ENCODE data around the gene UBE2U. TPM values are rescaled to one million over a fixed set of nuclear protein-coding genes. Genes with fewer than 3 reads are reported as not detected.

Gene UBE2U
- total and polyA plus RNA-seq, 2 of the 4 experiments (the other 2 are of a cell fraction): not detected

- ATAC-seq (ENCODE audit: low read depth): peak; percentile 73
- BruUV-seq (replicated peaks): no TSS peak
- ChIA-PET CTCF (interaction anchor here (0.6 to 1.1 kb wide), 11 partner anchors 9 to 572 kb away, joined by 3 to 6 read pairs (median 3); no protein-coding TSS in a partner anchor), POLR2A (ENCODE audit: unreplicated experiment) (interaction anchor here (0.6 to 0.7 kb wide), 2 partner anchors 370 to 494 kb away, joined by 3 read pairs; no protein-coding TSS in a partner anchor)
- Histone ChIP-seq H2BK5ac (ENCODE audit: low read depth, low read length, poor library complexity, severe bottlenecking) (no peak overlapping the region), H4K20me1 (ENCODE audit: insufficient read depth, low read length) (no peaks in the 10 kb centered on the region), H2AK9ac (replicated peaks; ENCODE audit: low read depth, low read length, poor library complexity) (no peak overlapping the region), H3K14ac (replicated peaks; ENCODE audit: low read depth, low read length) (no peak overlapping the region), H3K56ac (ENCODE audit: extremely low read depth, insufficient read depth, low read length) (no peak overlapping the region), H2BK120ac (ENCODE audit: low read depth, low read length) (no peak overlapping the region), H3K4me1 (ENCODE audit: control insufficient read depth, insufficient read depth, low read length) (peaks cover 2% of the 10 kb centered on the region), H3K79me1 (ENCODE audit: low read depth in 1 of 2, low read length in 2 of 2) (no peaks in the 10 kb centered on the region), H2BK15ac (ENCODE audit: low read depth, low read length) (no peak overlapping the region), H3K4ac (ENCODE audit: low read depth, low read length) (no peak overlapping the region), H3K9me3 (ENCODE audit: control insufficient read depth, insufficient read depth, low read length) (no peaks in the 10 kb centered on the region), H4K8ac (ENCODE audit: low read depth in 2 of 2, low read length in 2 of 2) (no peak overlapping the region), H3K4me2 (ENCODE audit: low read depth, low read length) (no peak overlapping the region), H4K91ac (ENCODE audit: insufficient read depth, low read depth, low read length) (no peak overlapping the region), H3K4me3 (ENCODE audit: insufficient read depth, low read depth, low read length) (no peak overlapping the region), H3K36me3 (ENCODE audit: control insufficient read depth, insufficient read depth, low read length) (peaks cover 4% of the 10 kb centered on the region; the same call in 1 of the 2 replicates), H3K9me1 (ENCODE audit: insufficient read depth, low read length) (no peaks in the 10 kb centered on the region; the same call in 1 of the 2 replicates), H3K23ac (ENCODE audit: low read depth, low read length) (no peak overlapping the region), H2AFZ (replicated peaks; ENCODE audit: low read length, poor library complexity) (no peak overlapping the region), H4K5ac (ENCODE audit: low read depth, low read length) (no peak overlapping the region), H2AK5ac (ENCODE audit: low read depth, low read length) (no peak overlapping the region), H3K27me3 (ENCODE audit: control insufficient read depth, insufficient read depth, low read length) (no peaks in the 10 kb centered on the region), H3K9ac (ENCODE audit: low read depth, low read length) (no peak overlapping the region; the same call in 1 of the 2 replicates), H3K27ac (ENCODE audit: insufficient read depth, low read length) (no peak overlapping the region), H2BK20ac (ENCODE audit: low read depth, low read length) (no peak overlapping the region), H3K18ac (ENCODE audit: low read depth, low read length) (no peak overlapping the region)
- peak; percentile 64 for DNase-seq
- TF ChIP-seq ELK1 (IDR thresholded peaks at IDR 0.05; ENCODE audit: borderline replicate concordance, low read depth, low read length): no peak
- no peak for TF ChIP-seq MAZ (IDR thresholded peaks at IDR 0.05; ENCODE audit: borderline replicate concordance, low read depth, low read length)
- TF ChIP-seq RCOR1 (IDR thresholded peaks at IDR 0.05; ENCODE audit: insufficient replicate concordance, low read length): no peak
- TF ChIP-seq RAD21 (IDR thresholded peaks at IDR 0.05; ENCODE audit: low read length): peak; percentile 66
- no peak for TF ChIP-seq BHLHE40 (IDR thresholded peaks at IDR 0.05; ENCODE audit: low read depth, low read length)
- TF ChIP-seq MAFK (IDR thresholded peaks at IDR 0.05; ENCODE audit: low read depth, low read length): no peak
- no peak for TF ChIP-seq USF2 (IDR thresholded peaks at IDR 0.05; ENCODE audit: low read depth, low read length)
- no peak for TF ChIP-seq NFE2L2 (IDR thresholded peaks at IDR 0.05; ENCODE audit: low read depth, low read length)
- no peak for TF ChIP-seq POLR2A (IDR thresholded peaks at IDR 0.05; ENCODE audit: low read depth, low read length)
- TF ChIP-seq CEBPB (IDR thresholded peaks at IDR 0.05; ENCODE audit: low read depth, low read length): no peak
- TF ChIP-seq RFX5 (IDR thresholded peaks at IDR 0.05; ENCODE audit: low read depth, low read length): no peak
- TF ChIP-seq FOS (IDR thresholded peaks at IDR 0.05; ENCODE audit: low read depth, low read length): no peak
- no peak for TF ChIP-seq CHD1 (IDR thresholded peaks at IDR 0.05; ENCODE audit: low read depth, low read length)
- peak; percentile 56 for TF ChIP-seq SMC3 (IDR thresholded peaks at IDR 0.05; ENCODE audit: low read depth, low read length)
- TF ChIP-seq MXI1 (IDR thresholded peaks at IDR 0.05; ENCODE audit: borderline replicate concordance, low read depth, low read length): no peak
- peak; percentile 70 for TF ChIP-seq CTCF (conservative IDR thresholded peaks at IDR 0.05; ENCODE audit: low read depth, low read length)
- dilution Hi-C loops (cut with HindIII; ENCODE audit: low sequenced_read_pairs, unreplicated experiment) (no loop called here), in situ Hi-C loops (cut with MboI; ENCODE audit: low sequenced_read_pairs) (loop anchor here (5.0 kb wide), 1 partner anchor 78 kb away; no protein-coding TSS in a partner anchor), intact Hi-C loops (cut with micrococcal nuclease) (loop anchor here (2.0 to 5.0 kb wide), 4 partner anchors 79 to 547 kb away; no protein-coding TSS in a partner anchor)
- no CpG with 5 or more reads among the region's 1 CpG for WGBS, 2 experiments (ENCODE audit: extremely low coverage in 2 of 2, insufficient read length in 1 of 2)
Observed at GRCh38 chr1:64163970-64164369, 39.5 kb upstream of the UBE2U start.
